Measurements from ENCODE around the gene NAV3. TPM values are rescaled to one million over a fixed set of nuclear protein-coding genes. Genes with fewer than 3 reads are reported as not detected.

Gene NAV3
- total and polyA plus RNA-seq, 10 donors: 0.74 to 111 (median 40.4) TPM

DNA sequence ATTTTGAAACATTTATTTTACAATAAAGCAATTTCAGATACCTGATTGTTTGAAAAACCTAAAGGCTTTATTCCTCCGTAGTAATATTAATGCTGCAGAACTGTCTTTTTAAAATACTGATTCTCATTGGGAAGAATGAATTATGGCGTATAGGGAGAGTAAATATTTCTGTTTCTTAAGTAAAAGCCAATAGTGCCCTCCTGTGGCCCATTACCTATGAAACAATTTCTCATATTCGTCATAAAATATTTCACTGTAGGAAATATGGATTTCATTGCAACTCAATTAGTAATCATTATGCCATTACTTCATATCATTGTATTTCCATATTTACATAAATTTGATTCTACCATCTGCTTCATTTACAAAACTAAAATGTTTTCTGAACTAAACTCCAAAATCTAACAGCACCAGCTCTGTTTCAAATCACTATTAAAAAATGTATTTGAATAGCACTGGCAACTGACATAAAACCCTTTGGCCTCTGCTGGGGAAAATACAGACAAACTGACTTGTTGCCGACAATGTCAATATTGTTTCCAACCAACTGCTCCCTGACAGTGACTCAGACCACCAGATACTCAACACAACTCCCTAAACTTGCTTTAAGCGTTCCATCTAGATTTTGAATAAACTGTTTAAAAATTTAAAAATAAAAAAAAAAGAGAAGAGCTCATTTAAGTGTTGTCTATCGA is 290.3 kb downstream of the NAV3 start:
- no peaks in the 10 kb centered on the region for H3K9me3 ChIP-seq
- H3K4me1 ChIP-seq: no peaks in the 10 kb centered on the region
- no peaks in the 10 kb centered on the region for H3K27me3 ChIP-seq (replicated peaks in 1 of 7)
- TF ChIP-seq, protein P1, sequence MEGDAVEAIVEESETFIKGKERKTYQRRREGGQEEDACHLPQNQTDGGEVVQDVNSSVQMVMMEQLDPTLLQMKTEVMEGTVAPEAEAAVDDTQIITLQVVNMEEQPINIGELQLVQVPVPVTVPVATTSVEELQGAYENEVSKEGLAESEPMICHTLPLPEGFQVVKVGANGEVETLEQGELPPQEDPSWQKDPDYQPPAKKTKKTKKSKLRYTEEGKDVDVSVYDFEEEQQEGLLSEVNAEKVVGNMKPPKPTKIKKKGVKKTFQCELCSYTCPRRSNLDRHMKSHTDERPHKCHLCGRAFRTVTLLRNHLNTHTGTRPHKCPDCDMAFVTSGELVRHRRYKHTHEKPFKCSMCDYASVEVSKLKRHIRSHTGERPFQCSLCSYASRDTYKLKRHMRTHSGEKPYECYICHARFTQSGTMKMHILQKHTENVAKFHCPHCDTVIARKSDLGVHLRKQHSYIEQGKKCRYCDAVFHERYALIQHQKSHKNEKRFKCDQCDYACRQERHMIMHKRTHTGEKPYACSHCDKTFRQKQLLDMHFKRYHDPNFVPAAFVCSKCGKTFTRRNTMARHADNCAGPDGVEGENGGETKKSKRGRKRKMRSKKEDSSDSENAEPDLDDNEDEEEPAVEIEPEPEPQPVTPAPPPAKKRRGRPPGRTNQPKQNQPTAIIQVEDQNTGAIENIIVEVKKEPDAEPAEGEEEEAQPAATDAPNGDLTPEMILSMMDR (IDR thresholded peaks at IDR 0.05 in 8 of 11, conservative IDR thresholded peaks at IDR 0.05 in 3 of 11): peak in 4 of 11 experiments; percentile 16 to 33 (median 28)
- TF ChIP-seq POLR2A (IDR thresholded peaks at IDR 0.05): no peak
- no peak for TF ChIP-seq POLR2AphosphoS5 (IDR thresholded peaks at IDR 0.05)
- WGBS, 5 donors: 68 to 85% (median 71%) methylated on average over 6 of the region's 6 CpGs
- no peak overlapping the region for H3K4me3 ChIP-seq
- peaks cover 0 to 13% (median 0%) of the 10 kb centered on the region in 6 donors for H3K36me3 ChIP-seq
- no peak for DNase-seq
- no peak overlapping the region for H3K27ac ChIP-seq
- intact Hi-C loops (cut with DNase I; ENCODE audit: low total_unique reads): no loop called here

DNA sequence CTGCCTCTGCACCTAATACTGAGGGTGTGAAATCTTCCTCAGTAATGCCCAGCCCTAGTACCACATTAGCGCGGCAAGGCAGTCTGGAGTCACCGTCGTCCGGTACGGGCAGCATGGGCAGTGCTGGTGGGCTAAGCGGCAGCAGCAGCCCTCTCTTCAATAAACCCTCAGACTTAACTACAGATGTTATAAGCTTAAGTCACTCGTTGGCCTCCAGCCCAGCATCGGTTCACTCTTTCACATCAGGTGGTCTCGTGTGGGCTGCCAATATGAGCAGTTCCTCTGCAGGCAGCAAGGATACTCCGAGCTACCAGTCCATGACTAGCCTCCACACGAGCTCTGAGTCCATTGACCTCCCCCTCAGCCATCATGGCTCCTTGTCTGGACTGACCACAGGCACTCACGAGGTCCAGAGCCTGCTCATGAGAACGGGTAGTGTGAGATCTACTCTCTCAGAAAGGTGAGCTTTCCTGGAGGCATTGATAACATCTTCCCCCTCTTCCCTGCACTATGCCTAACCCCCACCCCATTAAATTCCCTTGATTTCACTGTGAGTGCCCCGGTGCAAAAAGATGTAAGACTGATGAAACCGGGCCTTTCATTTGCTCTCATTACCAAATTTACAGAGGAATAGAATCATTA is 291.4 kb downstream of the NAV3 start:
- Histone ChIP-seq H3K4me3 (no peak overlapping the region), H3K4me1 (no peaks in the 10 kb centered on the region), H3K36me3 (peaks cover 0 to 13% (median 0%) of the 10 kb centered on the region in 6 donors), H3K27ac (no peak overlapping the region), H3K9me3 (no peaks in the 10 kb centered on the region), H3K27me3 (replicated peaks in 1 of 7) (no peaks in the 10 kb centered on the region)
- 88 to 92% (median 90%) methylated on average over 13 to 16 of the region's 16 CpGs for WGBS, 5 donors
- DNase-seq: no peak
- intact Hi-C loops (cut with DNase I; ENCODE audit: low total_unique reads): no loop called here
- TF ChIP-seq POLR2A (IDR thresholded peaks at IDR 0.05) (no peak), POLR2AphosphoS5 (IDR thresholded peaks at IDR 0.05) (no peak)
- TF ChIP-seq, protein P1 (IDR thresholded peaks at IDR 0.05 in 8 of 11, conservative IDR thresholded peaks at IDR 0.05 in 3 of 11): no peak

DNA sequence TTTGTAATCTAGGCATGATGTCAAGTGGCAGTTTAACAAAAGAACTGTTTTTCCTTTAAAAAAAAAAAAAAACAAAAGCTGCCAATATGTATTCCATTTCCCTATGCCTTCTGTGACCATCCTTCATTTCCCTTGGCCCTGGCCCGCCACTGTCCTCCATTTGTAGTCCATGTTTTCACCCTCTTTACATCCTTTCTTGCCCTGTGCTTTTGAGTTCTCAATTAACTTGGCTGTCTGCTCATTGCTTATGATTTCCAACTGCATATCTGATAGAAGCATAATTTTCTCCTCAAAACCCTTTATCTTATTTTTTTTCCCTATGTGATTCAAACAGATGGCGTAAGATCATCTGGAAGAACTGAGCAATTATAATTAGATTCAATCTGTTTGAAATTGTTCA is 297.5 kb downstream of the NAV3 start:
- H3K36me3 ChIP-seq: peaks cover 0 to 8% (median 0%) of the 10 kb centered on the region in 6 donors
- no peaks in the 10 kb centered on the region for H3K27me3 ChIP-seq (replicated peaks in 1 of 7)
- intact Hi-C loops (cut with DNase I; ENCODE audit: low total_unique reads): no loop called here
- no peak overlapping the region for H3K27ac ChIP-seq
- DNase-seq: no peak
- WGBS, 5 donors: 47 to 96% (median 71%) methylated on average over 2 of the region's 2 CpGs
- no peak overlapping the region for H3K4me3 ChIP-seq
- H3K4me1 ChIP-seq: no peaks in the 10 kb centered on the region
- TF ChIP-seq POLR2A (IDR thresholded peaks at IDR 0.05): no peak
- TF ChIP-seq, protein P1 (IDR thresholded peaks at IDR 0.05 in 8 of 11, conservative IDR thresholded peaks at IDR 0.05 in 3 of 11): no peak
- no peak for TF ChIP-seq POLR2AphosphoS5 (IDR thresholded peaks at IDR 0.05)
- H3K9me3 ChIP-seq: no peaks in the 10 kb centered on the region

DNA sequence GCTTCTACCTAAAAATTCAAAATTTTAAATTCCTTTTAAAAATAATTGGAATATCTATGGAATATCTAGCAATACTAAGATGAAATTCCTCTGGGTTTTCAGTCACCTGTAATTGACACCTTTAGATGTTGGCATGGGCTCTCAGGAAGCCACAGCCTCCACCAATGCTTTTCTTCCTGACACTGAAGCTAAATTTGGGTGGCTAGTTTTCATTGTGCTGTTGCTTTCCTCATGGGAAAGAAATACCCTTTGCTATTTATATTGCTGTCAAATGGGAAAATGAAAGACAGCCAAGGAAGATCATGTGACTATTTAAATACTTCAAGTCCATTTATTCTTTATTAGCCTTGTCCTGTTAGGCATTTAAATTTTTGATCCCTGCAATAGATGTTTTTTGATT is 313.0 kb downstream of the NAV3 start:
- DNase-seq: no peak
- TF ChIP-seq, protein P1 (IDR thresholded peaks at IDR 0.05 in 8 of 11, conservative IDR thresholded peaks at IDR 0.05 in 3 of 11): no peak
- no peak for TF ChIP-seq POLR2A (IDR thresholded peaks at IDR 0.05)
- no peak for TF ChIP-seq POLR2AphosphoS5 (IDR thresholded peaks at IDR 0.05)
- H3K9me3 ChIP-seq: no peaks in the 10 kb centered on the region
- peaks cover 0 to 9% (median 1%) of the 10 kb centered on the region in 6 donors for H3K36me3 ChIP-seq
- intact Hi-C loops (cut with DNase I; ENCODE audit: low total_unique reads): no loop called here
- no peak overlapping the region for H3K4me3 ChIP-seq
- no peaks in the 10 kb centered on the region for H3K4me1 ChIP-seq
- no peak overlapping the region for H3K27ac ChIP-seq
- H3K27me3 ChIP-seq (replicated peaks in 1 of 7): no peaks in the 10 kb centered on the region

All from spleen (tissue), 11 donors.